Measurements from ENCODE around the gene FMN1.

GRCh38 chr15:33145447-33145846, 49.1 kb downstream of the FMN1 start:
- TF ChIP-seq CTCF (IDR thresholded peaks at IDR 0.05) (no peak), POLR2A (IDR thresholded peaks at IDR 0.05) (no peak)
